Liver (tissue), 3 donors: ENCODE measurements around the gene SPINK2.

Experiments
- FOXA1 ChIP-seq: IDR thresholded peaks from 2 replicates; pipeline ENCODE4 v1.6.1; 2016; ENCODE audit warnings: antibody characterized with exemption
- HNF4A ChIP-seq, 2 donors: conservative IDR thresholded peaks; 2 replicates each; pipeline ENCODE4 v1.6.1; 2016; ENCODE audit warnings: antibody characterized with exemption in 2 of 2, mild to moderate bottlenecking in 2 of 2
- JUND ChIP-seq, 2 donors: IDR thresholded peaks; 2 replicates each; pipeline ENCODE4 v1.6.1; 2016; ENCODE audit warnings: antibody characterized with exemption in 2 of 2
- TAF1 ChIP-seq: conservative IDR thresholded peaks from 2 replicates; pipeline ENCODE4 v1.6.1; 2016; ENCODE audit warnings: antibody characterized with exemption, mild to moderate bottlenecking
- TF ChIP-seq, protein P1 (sequence below): IDR thresholded peaks from 2 replicates; pipeline ENCODE4 v1.6.1; 2016; ENCODE audit warnings: antibody characterized with exemption, mild to moderate bottlenecking
- TF ChIP-seq, protein P2 (sequence below): IDR thresholded peaks from 2 replicates; pipeline ENCODE4 v1.6.1; 2016; ENCODE audit warnings: antibody characterized with exemption
- TF ChIP-seq, protein P3 (sequence below): fragments of 150-350 bp; IDR thresholded peaks from 2 replicates; pipeline ENCODE4 v1.5.1; 2017; ENCODE audit warnings: improper control_type of control experiment, low read depth, low read length; ENCODE audit not compliant: missing input control
- donor health status: healthy.
- donor health status: healthy.

DNA sequence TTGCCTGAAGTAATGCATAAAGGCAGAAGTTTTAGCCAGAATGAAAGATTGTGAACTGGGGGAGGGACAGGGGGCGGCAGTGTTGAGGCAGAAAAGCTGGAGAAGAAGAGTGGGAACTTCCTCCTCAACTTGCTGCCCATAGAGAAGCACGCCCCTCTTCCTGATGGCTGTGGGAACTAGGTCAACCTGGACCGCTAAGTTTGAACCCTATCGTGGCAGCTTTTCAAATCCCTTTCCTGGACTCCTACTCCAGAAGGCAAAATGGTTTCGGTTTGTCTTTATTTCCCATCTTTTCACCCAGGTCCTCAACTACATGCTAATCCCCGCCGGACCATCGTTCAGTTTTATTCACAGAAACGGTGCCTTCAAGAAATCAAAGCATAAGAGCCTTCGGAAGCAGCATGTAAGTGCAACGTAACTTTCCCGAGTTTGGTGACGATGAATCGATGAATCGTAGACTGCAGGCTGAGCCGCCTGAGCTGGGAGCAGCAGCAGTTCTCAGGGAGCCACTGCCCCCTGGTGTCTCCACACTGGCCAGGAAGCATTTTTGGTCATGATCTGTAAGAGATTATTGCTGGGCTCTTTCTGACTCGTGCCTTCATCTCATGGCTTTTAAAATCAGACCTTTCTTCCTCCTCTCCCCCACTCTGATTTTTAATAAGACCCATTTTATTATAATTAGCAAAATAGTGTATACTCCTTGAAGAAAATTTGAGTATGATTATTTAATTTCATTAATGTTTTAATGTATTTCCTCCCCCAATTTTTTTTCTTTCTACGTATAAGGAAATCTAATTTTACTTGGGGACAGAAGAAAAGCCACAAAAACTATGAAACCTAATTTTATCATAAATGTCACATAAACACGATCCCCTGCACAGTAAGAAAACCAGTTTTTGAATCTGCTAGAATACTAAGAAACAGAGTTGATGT lies 21.4 kb downstream of the SPINK2 start:
- TF ChIP-seq HNF4A (conservative IDR thresholded peaks at IDR 0.05) (no peak), JUND (IDR thresholded peaks at IDR 0.05) (no peak), FOXA1 (no peak), TAF1 (no peak)
- TF ChIP-seq, protein P1, sequence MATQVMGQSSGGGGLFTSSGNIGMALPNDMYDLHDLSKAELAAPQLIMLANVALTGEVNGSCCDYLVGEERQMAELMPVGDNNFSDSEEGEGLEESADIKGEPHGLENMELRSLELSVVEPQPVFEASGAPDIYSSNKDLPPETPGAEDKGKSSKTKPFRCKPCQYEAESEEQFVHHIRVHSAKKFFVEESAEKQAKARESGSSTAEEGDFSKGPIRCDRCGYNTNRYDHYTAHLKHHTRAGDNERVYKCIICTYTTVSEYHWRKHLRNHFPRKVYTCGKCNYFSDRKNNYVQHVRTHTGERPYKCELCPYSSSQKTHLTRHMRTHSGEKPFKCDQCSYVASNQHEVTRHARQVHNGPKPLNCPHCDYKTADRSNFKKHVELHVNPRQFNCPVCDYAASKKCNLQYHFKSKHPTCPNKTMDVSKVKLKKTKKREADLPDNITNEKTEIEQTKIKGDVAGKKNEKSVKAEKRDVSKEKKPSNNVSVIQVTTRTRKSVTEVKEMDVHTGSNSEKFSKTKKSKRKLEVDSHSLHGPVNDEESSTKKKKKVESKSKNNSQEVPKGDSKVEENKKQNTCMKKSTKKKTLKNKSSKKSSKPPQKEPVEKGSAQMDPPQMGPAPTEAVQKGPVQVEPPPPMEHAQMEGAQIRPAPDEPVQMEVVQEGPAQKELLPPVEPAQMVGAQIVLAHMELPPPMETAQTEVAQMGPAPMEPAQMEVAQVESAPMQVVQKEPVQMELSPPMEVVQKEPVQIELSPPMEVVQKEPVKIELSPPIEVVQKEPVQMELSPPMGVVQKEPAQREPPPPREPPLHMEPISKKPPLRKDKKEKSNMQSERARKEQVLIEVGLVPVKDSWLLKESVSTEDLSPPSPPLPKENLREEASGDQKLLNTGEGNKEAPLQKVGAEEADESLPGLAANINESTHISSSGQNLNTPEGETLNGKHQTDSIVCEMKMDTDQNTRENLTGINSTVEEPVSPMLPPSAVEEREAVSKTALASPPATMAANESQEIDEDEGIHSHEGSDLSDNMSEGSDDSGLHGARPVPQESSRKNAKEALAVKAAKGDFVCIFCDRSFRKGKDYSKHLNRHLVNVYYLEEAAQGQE = no peak
- TF ChIP-seq, protein P2, sequence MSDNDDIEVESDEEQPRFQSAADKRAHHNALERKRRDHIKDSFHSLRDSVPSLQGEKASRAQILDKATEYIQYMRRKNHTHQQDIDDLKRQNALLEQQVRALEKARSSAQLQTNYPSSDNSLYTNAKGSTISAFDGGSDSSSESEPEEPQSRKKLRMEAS = no peak
- TF ChIP-seq, protein P3, sequence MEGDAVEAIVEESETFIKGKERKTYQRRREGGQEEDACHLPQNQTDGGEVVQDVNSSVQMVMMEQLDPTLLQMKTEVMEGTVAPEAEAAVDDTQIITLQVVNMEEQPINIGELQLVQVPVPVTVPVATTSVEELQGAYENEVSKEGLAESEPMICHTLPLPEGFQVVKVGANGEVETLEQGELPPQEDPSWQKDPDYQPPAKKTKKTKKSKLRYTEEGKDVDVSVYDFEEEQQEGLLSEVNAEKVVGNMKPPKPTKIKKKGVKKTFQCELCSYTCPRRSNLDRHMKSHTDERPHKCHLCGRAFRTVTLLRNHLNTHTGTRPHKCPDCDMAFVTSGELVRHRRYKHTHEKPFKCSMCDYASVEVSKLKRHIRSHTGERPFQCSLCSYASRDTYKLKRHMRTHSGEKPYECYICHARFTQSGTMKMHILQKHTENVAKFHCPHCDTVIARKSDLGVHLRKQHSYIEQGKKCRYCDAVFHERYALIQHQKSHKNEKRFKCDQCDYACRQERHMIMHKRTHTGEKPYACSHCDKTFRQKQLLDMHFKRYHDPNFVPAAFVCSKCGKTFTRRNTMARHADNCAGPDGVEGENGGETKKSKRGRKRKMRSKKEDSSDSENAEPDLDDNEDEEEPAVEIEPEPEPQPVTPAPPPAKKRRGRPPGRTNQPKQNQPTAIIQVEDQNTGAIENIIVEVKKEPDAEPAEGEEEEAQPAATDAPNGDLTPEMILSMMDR = peak; percentile 87
